ENCODE measurements around the gene KCNN4.
"Not testable (repeated sequence)": the region's sequence is repeated elsewhere in the genome, so short reads cannot be mapped to it uniquely, and the experiment has no call there.

KCNN4 gene

DNA sequence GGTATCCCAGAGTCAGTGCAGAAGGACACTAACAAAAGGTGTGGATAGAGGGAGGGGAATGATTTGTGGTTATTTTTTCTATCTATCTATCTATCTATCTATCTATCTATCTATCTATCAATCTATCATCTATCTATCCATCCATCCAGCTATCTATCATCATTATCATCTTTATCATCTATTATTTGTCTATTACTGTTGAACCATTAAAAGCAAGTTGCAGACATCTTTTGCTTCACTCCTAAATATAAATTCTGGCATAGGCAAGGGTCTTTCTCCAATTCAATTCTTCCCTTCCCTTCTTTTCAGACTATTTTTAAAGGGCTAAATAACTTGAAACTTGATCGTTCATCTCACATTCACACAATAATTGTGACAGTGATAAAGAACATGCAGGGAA, 31.5 kb upstream of the KCNN4 start:
- Histone ChIP-seq H3K36me3 (ENCODE audit: control insufficient read depth, insufficient read depth, low read length, severe bottlenecking) (no peaks in the 10 kb centered on the region), H3K9me3 (ENCODE audit: control insufficient read depth, low read length) (no peaks in the 10 kb centered on the region), H3K4me3 (ENCODE audit: low read length) (no peak overlapping the region), H3K27me3 (replicated peaks; ENCODE audit: control insufficient read depth, insufficient read depth, low read length) (peaks cover 18% of the 10 kb centered on the region), H3K9ac (ENCODE audit: low read length) (no peak overlapping the region), H3K4me1 (ENCODE audit: control insufficient read depth, insufficient read depth, low read length) (no peaks in the 10 kb centered on the region)
- no peak for DNase-seq (ENCODE audit: low read depth)

GRCh38 chr19:43811837-43812236, 31.1 kb upstream of the KCNN4 start:
- Histone ChIP-seq H3K27me3 (replicated peaks; ENCODE audit: control insufficient read depth, insufficient read depth, low read length) (peaks cover 18% of the 10 kb centered on the region), H3K9me3 (ENCODE audit: control insufficient read depth, low read length) (no peaks in the 10 kb centered on the region), H3K36me3 (ENCODE audit: control insufficient read depth, insufficient read depth, low read length, severe bottlenecking) (no peaks in the 10 kb centered on the region), H3K4me3 (ENCODE audit: low read length) (no peak overlapping the region), H3K4me1 (ENCODE audit: control insufficient read depth, insufficient read depth, low read length) (no peaks in the 10 kb centered on the region), H3K9ac (ENCODE audit: low read length) (no peak overlapping the region)
- no peak for DNase-seq (ENCODE audit: low read depth)

- no peaks in the 10 kb centered on the region for H3K36me3 ChIP-seq (ENCODE audit: control insufficient read depth, insufficient read depth, low read length, severe bottlenecking)
- no peaks in the 10 kb centered on the region for H3K9me3 ChIP-seq (ENCODE audit: control insufficient read depth, low read length)
- H3K27me3 ChIP-seq (replicated peaks; ENCODE audit: control insufficient read depth, insufficient read depth, low read length): peaks cover 18% of the 10 kb centered on the region
- H3K4me1 ChIP-seq (ENCODE audit: control insufficient read depth, insufficient read depth, low read length): no peaks in the 10 kb centered on the region
- no peak overlapping the region for H3K4me3 ChIP-seq (ENCODE audit: low read length)
- DNase-seq (ENCODE audit: low read depth): peak; percentile 77
- no peak overlapping the region for H3K9ac ChIP-seq (ENCODE audit: low read length)
These were observed 29.3 kb upstream of the KCNN4 start for GRCh38 chr19:43809762-43810696.

DNA sequence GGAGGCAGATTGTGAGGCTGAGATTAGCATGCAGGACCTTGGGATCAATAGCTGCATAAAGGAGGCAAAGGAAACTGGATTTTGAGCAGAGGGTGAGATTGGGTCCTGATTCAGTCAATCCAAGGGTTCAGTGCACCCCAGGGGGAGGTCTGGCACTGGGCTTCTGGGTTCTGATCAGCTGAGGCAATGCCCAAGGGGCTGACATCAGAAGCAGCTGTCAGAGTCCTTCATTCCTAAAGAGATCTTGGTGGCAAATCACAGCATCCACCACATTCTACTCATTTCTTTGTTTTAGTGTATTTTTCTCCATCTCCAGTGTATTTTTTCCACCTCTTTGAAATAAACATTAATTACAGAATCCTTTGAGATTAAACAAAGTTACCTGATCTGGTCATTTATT, 26.9 kb upstream of the KCNN4 start:
- H3K9ac ChIP-seq (ENCODE audit: low read length): no peak overlapping the region
- H3K36me3 ChIP-seq (ENCODE audit: control insufficient read depth, insufficient read depth, low read length, severe bottlenecking): no peaks in the 10 kb centered on the region
- H3K9me3 ChIP-seq (ENCODE audit: control insufficient read depth, low read length): no peaks in the 10 kb centered on the region
- H3K4me3 ChIP-seq (ENCODE audit: low read length): no peak overlapping the region
- no peak for DNase-seq (ENCODE audit: low read depth)
- no peaks in the 10 kb centered on the region for H3K4me1 ChIP-seq (ENCODE audit: control insufficient read depth, insufficient read depth, low read length)
- peaks cover 4% of the 10 kb centered on the region for H3K27me3 ChIP-seq (replicated peaks; ENCODE audit: control insufficient read depth, insufficient read depth, low read length)

DNA sequence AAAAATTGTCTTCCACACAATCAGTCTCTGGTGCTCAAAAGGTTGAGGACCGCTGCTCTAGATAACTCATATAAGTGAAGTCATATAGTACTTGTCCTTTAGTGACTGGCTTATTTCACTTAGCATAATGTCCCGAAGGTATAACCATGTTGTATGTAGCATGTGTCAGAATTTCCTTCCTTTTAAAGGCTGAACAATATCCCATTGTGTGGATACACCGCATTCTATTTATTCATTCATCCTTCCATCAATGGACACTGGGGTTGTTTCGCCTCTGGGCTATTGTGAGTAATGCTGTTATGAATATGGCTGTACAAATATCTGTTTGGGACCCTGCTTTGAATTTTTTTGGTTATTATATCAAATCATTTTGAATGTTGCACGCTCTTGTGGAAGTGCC, 26.1 kb upstream of the KCNN4 start:
- DNase-seq (ENCODE audit: low read depth): no peak
- Histone ChIP-seq H3K27me3 (replicated peaks; ENCODE audit: control insufficient read depth, insufficient read depth, low read length) (peaks cover 6% of the 10 kb centered on the region), H3K9ac (ENCODE audit: low read length) (no peak overlapping the region), H3K4me3 (ENCODE audit: low read length) (no peak overlapping the region), H3K36me3 (ENCODE audit: control insufficient read depth, insufficient read depth, low read length, severe bottlenecking) (no peaks in the 10 kb centered on the region), H3K9me3 (ENCODE audit: control insufficient read depth, low read length) (no peaks in the 10 kb centered on the region), H3K4me1 (ENCODE audit: control insufficient read depth, insufficient read depth, low read length) (no peaks in the 10 kb centered on the region)

DNA sequence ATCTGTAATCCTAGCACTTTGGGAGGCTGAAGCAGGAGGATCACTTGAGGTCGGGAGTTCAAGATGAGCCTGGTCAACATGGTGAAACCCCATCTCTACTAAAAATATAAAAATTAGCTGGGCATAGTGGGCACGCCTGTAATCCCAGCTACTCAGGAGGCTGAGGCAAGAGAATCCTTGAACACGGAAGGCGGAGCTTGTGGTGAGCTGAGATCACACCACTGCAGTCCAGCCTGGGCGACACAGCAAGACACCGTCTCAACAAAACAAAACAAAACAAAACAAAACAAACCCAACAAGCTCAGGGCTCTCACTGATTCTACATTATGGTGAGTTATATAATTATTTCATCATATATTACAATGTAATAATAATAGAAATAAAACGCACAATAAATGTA, 25.6 kb upstream of the KCNN4 start:
- H3K9me3 ChIP-seq (ENCODE audit: control insufficient read depth, low read length); H3K36me3 ChIP-seq (ENCODE audit: control insufficient read depth, insufficient read depth, low read length, severe bottlenecking); H3K9ac ChIP-seq (ENCODE audit: low read length); DNase-seq (ENCODE audit: low read depth); H3K4me3 ChIP-seq (ENCODE audit: low read length); H3K4me1 ChIP-seq (ENCODE audit: control insufficient read depth, insufficient read depth, low read length): not testable (repeated sequence)
- H3K27me3 ChIP-seq (replicated peaks; ENCODE audit: control insufficient read depth, insufficient read depth, low read length): peaks cover 11% of the 10 kb centered on the region

- no peak overlapping the region for H3K9ac ChIP-seq (ENCODE audit: low read length)
- no peak overlapping the region for H3K4me3 ChIP-seq (ENCODE audit: low read length)
- H3K4me1 ChIP-seq (ENCODE audit: control insufficient read depth, insufficient read depth, low read length): no peaks in the 10 kb centered on the region
- no peaks in the 10 kb centered on the region for H3K9me3 ChIP-seq (ENCODE audit: control insufficient read depth, low read length)
- peaks cover 12% of the 10 kb centered on the region for H3K27me3 ChIP-seq (replicated peaks; ENCODE audit: control insufficient read depth, insufficient read depth, low read length)
- H3K36me3 ChIP-seq (ENCODE audit: control insufficient read depth, insufficient read depth, low read length, severe bottlenecking): no peaks in the 10 kb centered on the region
- no peak for DNase-seq (ENCODE audit: low read depth)
These were observed 23.7 kb upstream of the KCNN4 start for GRCh38 chr19:43804432-43804831.

GRCh38 chr19:43802216-43802951, 21.6 kb upstream of the KCNN4 start, which contains the start of gene LYPD5:
Gene LYPD5, minus strand, starts transcription at chr19:43802447. Its CDS starts 67 bp downstream, at chr19:43802380.
- H3K9ac ChIP-seq (ENCODE audit: low read length): no peak within 1 kb of the TSS

DNA sequence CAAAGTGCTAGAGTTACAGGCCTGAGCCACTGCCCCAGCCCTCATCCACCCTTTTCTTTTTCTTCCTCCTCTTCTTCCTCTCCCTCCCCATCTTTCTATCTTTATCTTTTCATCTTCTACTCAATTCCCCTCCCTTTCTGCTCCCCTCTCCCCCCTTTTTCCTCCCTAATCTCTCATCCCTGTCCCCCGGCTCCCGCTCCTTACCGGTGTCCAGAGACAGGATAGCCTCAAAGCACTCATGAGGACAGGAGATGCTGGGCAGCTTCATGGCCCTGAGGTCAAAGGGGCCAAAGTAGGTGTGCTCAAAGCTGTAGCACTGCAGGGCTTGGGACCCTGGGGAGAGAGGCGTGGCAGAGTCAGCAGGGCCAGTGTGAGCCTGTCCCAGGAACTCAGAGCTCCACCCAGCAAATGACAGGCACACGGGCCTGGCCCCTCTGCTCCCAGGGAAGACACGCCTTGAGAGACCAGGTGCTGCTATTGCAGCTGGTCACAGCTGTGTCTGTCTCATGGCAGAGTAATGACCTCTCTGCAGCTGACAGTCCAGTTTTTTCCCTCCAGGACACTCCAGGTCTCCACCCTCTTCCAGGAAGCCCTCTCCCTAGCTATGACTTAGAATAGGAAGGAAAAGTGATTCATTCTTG, 18.8 kb upstream of the KCNN4 start:
- Histone ChIP-seq H3K27me3 (replicated peaks; ENCODE audit: control insufficient read depth, insufficient read depth, low read length) (peaks cover 46% of the 10 kb centered on the region), H3K9me3 (ENCODE audit: control insufficient read depth, low read length) (peaks cover 17% of the 10 kb centered on the region), H3K36me3 (ENCODE audit: control insufficient read depth, insufficient read depth, low read length, severe bottlenecking) (no peaks in the 10 kb centered on the region), H3K9ac (ENCODE audit: low read length) (no peak overlapping the region), H3K4me1 (ENCODE audit: control insufficient read depth, insufficient read depth, low read length) (peaks cover 5% of the 10 kb centered on the region), H3K4me3 (ENCODE audit: low read length) (no peak overlapping the region)
- no peak for DNase-seq (ENCODE audit: low read depth)

More at GRCh38 chr19:43802216-43802951, 21.6 kb upstream of the KCNN4 start, which contains the start of gene LYPD5:
- Histone ChIP-seq H3K36me3 (ENCODE audit: control insufficient read depth, insufficient read depth, low read length, severe bottlenecking) (no peaks in the 10 kb centered on the region), H3K27me3 (replicated peaks; ENCODE audit: control insufficient read depth, insufficient read depth, low read length) (peaks cover 24% of the 10 kb centered on the region), H3K9me3 (ENCODE audit: control insufficient read depth, low read length) (no peaks in the 10 kb centered on the region), H3K4me3 (ENCODE audit: low read length) (no peak within 1 kb of the TSS), H3K4me1 (ENCODE audit: control insufficient read depth, insufficient read depth, low read length) (peaks cover 5% of the 10 kb centered on the region)
- DNase-seq (ENCODE audit: low read depth): no peak

DNA sequence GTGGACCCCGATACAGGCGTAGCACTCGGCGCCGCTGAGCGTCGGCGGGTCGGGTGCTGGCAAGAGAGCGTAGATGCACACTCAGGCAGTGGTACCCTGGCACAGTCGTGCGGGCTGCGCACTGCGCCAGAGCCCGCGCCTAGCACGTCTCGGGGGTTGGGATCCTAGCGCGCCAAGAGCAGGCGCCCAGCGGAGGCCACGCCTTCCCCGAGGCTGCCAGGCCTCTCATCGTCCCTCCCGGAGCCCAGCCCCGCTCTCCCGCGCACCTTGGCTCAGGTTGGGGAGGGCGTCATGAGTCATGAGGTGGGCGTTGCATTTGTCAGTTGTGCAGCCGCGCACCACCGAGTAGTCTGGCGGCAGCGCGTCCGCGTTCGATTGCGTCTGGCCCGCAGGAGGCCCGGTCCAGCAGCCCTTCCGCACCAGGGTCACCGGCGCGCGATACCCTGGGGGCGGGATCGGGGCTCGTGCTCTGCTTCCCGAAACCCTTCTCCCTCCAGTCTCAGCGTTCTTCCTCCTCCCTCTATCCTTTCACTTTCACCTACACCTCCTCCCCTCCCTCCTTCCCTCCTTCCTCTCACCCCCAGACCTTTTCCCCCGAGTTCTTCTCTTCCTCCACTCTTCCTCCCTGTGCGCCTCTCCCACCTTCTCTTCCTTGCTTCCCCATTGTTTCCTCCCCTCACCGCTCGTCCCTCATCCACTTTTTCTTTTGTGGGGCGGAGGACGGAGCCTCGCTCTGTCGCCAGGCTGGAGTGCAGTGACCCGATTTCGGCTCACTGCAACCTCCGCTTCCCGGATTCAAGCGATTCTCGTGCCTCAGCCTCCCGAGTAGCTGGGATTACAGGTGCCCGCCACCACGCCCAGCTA, 18.0 kb upstream of the KCNN4 start:
- peak; percentile 21 for DNase-seq (ENCODE audit: low read depth)
- H3K4me3 ChIP-seq (ENCODE audit: low read length): peak overlapping the region; percentile 81
- H3K36me3 ChIP-seq (ENCODE audit: control insufficient read depth, insufficient read depth, low read length, severe bottlenecking): no peaks in the 10 kb centered on the region
- H3K9me3 ChIP-seq (ENCODE audit: control insufficient read depth, low read length): peaks cover 17% of the 10 kb centered on the region
- no peak overlapping the region for H3K9ac ChIP-seq (ENCODE audit: low read length)
- peaks cover 51% of the 10 kb centered on the region for H3K27me3 ChIP-seq (replicated peaks; ENCODE audit: control insufficient read depth, insufficient read depth, low read length)
- peaks cover 5% of the 10 kb centered on the region for H3K4me1 ChIP-seq (ENCODE audit: control insufficient read depth, insufficient read depth, low read length)

Data from adipocyte (in vitro differentiated cells).